SHP77 treated with DMSO at 0.1 percent for 48 hours (cell line): ENCODE results near the gene SSTR3.

Experiments
- DNase-seq: peaks from one replicate; lab custom pipeline; 2025; lab: John Stamatoyannopoulos, UW

The SSTR3 gene

GRCh38 chr22:37229012-37229804 is 16.9 kb upstream of the SSTR3 start:
- DNase-seq = no peak

- no peak for DNase-seq
Measured at GRCh38 chr22:37228106-37229011, 16.1 kb upstream of the SSTR3 start.

GRCh38 chr22:37226514-37226913 is 14.2 kb upstream of the SSTR3 start:
- no peak for DNase-seq

- DNase-seq = no peak
Measured at GRCh38 chr22:37226087-37226486, 13.8 kb upstream of the SSTR3 start.

- no peak for DNase-seq
Measured at GRCh38 chr22:37225481-37225880, 13.2 kb upstream of the SSTR3 start.

- no peak for DNase-seq
Measured at GRCh38 chr22:37224757-37225420, 12.6 kb upstream of the SSTR3 start.

- no peak for DNase-seq
Measured at GRCh38 chr22:37223965-37224551, 11.8 kb upstream of the SSTR3 start.

GRCh38 chr22:37222440-37222971 is 10.2 kb upstream of the SSTR3 start:
- no peak for DNase-seq

- DNase-seq = no peak
Measured at GRCh38 chr22:37221424-37222333, 9.4 kb upstream of the SSTR3 start.

GRCh38 chr22:37220543-37220981 is 8.3 kb upstream of the SSTR3 start:
- DNase-seq = no peak

- DNase-seq = no peak
Measured at GRCh38 chr22:37219533-37219932, 7.3 kb upstream of the SSTR3 start.

- no peak for DNase-seq
Measured at GRCh38 chr22:37218771-37219411, 6.6 kb upstream of the SSTR3 start.

- no peak for DNase-seq
Measured at GRCh38 chr22:37218399-37218770, 6.1 kb upstream of the SSTR3 start.

GRCh38 chr22:37215890-37216289 is 3.6 kb upstream of the SSTR3 start:
- no peak for DNase-seq

- no peak for DNase-seq
Measured at GRCh38 chr22:37214731-37215030, 2.4 kb upstream of the SSTR3 start.

GRCh38 chr22:37213941-37214730 is 1.9 kb upstream of the SSTR3 start:
- DNase-seq = no peak

- DNase-seq = no peak
Measured at GRCh38 chr22:37213218-37213855, 1.1 kb upstream of the SSTR3 start.

- DNase-seq = no peak
Measured at GRCh38 chr22:37211866-37212173, 457 bp downstream of the SSTR3 start.

- DNase-seq = no peak
Measured at GRCh38 chr22:37211075-37211865, 1.0 kb downstream of the SSTR3 start.
